ENCODE data around the gene ZNF780A. TPM values are rescaled to one million over a fixed set of nuclear protein-coding genes. Genes with fewer than 3 reads are reported as not detected.
"Not testable (repeated sequence)": the region's sequence is repeated elsewhere in the genome, so short reads cannot be mapped to it uniquely, and the experiment has no call there.

Gene ZNF780A
- total RNA-seq, 2 donors from 2014 or later = 13.8 to 15.0 TPM

- peak overlapping the region; percentile 10 for H3K27ac Mint-ChIP-seq
- no peak overlapping the region for H3K4me3 Mint-ChIP-seq
- ATAC-seq (replicated peaks in 1 of 2) (no peak), DNase-seq (no peak)
- H3K9me3 Mint-ChIP-seq = peaks cover 16 to 19% of the 10 kb centered on the region in 2 donors
- peaks cover 14 to 27% of the 10 kb centered on the region in 2 donors for H3K36me3 Mint-ChIP-seq (ENCODE audit: insufficient read depth in 2 of 2)
- H3K27me3 Mint-ChIP-seq (ENCODE audit: low read depth) = peaks cover 5% of the 10 kb centered on the region
- H3K4me1 Mint-ChIP-seq (ENCODE audit: low read depth) = peaks cover 17% of the 10 kb centered on the region
Measured at GRCh38 chr19:40059624-40060023, 31.1 kb downstream of the ZNF780A start.

- DNase-seq = no peak
- peak overlapping the region; percentile 99 for H3K27ac Mint-ChIP-seq
- peaks cover 11% of the 10 kb centered on the region in 2 donors for H3K9me3 Mint-ChIP-seq
- H3K4me1 Mint-ChIP-seq (ENCODE audit: low read depth) = peaks cover 42% of the 10 kb centered on the region
- no peak for ATAC-seq (replicated peaks in 1 of 2)
- H3K36me3 Mint-ChIP-seq (ENCODE audit: insufficient read depth in 2 of 2) = peaks cover 14 to 28% of the 10 kb centered on the region in 2 donors
- H3K4me3 Mint-ChIP-seq = peak overlapping the region; percentile 98 to 100
- H3K27me3 Mint-ChIP-seq (ENCODE audit: low read depth) = peaks cover 5% of the 10 kb centered on the region
Measured at GRCh38 chr19:40057166-40057565, 33.6 kb downstream of the ZNF780A start.

GRCh38 chr19:40056505-40056904 is 34.2 kb downstream of the ZNF780A start:
- Mint-ChIP-seq H3K27ac (peak overlapping the region; percentile 99), H3K4me1 (ENCODE audit: low read depth) (peaks cover 42% of the 10 kb centered on the region), H3K9me3 (peaks cover 11% of the 10 kb centered on the region in 2 donors), H3K27me3 (ENCODE audit: low read depth) (peaks cover 5% of the 10 kb centered on the region), H3K36me3 (ENCODE audit: insufficient read depth in 2 of 2) (peaks cover 14 to 28% of the 10 kb centered on the region in 2 donors), H3K4me3 (peak overlapping the region; percentile 98 to 100)
- DNase-seq (no peak), ATAC-seq (replicated peaks in 1 of 2) (no peak)

GRCh38 chr19:40055832-40056504 is 34.8 kb downstream of the ZNF780A start, which contains the start of gene ZNF780B:
TSS of gene ZNF780B (minus strand) at chr19:40056231. CDS start at chr19:40050332, 5,899 bp downstream.
- Mint-ChIP-seq H3K9me3 (peaks cover 11% of the 10 kb centered on the region in 2 donors), H3K27ac (peak within 1 kb of the TSS; percentile 99), H3K27me3 (ENCODE audit: low read depth) (peaks cover 5% of the 10 kb centered on the region), H3K4me1 (ENCODE audit: low read depth) (peaks cover 42% of the 10 kb centered on the region), H3K4me3 (peak within 1 kb of the TSS; percentile 98 to 100), H3K36me3 (ENCODE audit: insufficient read depth in 2 of 2) (peaks cover 14 to 28% of the 10 kb centered on the region in 2 donors)
- DNase-seq = peak; percentile 71 to 72
- ATAC-seq (replicated peaks in 1 of 2) = peak; percentile 94 to 95

GRCh38 chr19:40055049-40055448 is 35.7 kb downstream of the ZNF780A start:
- H3K4me1 Mint-ChIP-seq (ENCODE audit: low read depth) = peaks cover 42% of the 10 kb centered on the region
- H3K36me3 Mint-ChIP-seq (ENCODE audit: insufficient read depth in 2 of 2) = peaks cover 18 to 29% of the 10 kb centered on the region in 2 donors
- no peak for ATAC-seq (replicated peaks in 1 of 2)
- peaks cover 11% of the 10 kb centered on the region in 2 donors for H3K9me3 Mint-ChIP-seq
- peak overlapping the region; percentile 98 to 100 for H3K4me3 Mint-ChIP-seq
- H3K27me3 Mint-ChIP-seq (ENCODE audit: low read depth) = peaks cover 5% of the 10 kb centered on the region
- peak overlapping the region; percentile 99 for H3K27ac Mint-ChIP-seq
- no peak for DNase-seq

- ATAC-seq (replicated peaks in 1 of 2) (no peak), DNase-seq (no peak)
- peaks cover 5% of the 10 kb centered on the region for H3K27me3 Mint-ChIP-seq (ENCODE audit: low read depth)
- peaks cover 15 to 27% of the 10 kb centered on the region in 2 donors for H3K36me3 Mint-ChIP-seq (ENCODE audit: insufficient read depth in 2 of 2)
- peak overlapping the region; percentile 98 to 100 for H3K4me3 Mint-ChIP-seq
- H3K27ac Mint-ChIP-seq = no peak overlapping the region
- H3K9me3 Mint-ChIP-seq = peaks cover 7 to 8% of the 10 kb centered on the region in 2 donors
- H3K4me1 Mint-ChIP-seq (ENCODE audit: low read depth) = peaks cover 42% of the 10 kb centered on the region
Measured at GRCh38 chr19:40054632-40055031, 36.1 kb downstream of the ZNF780A start.

- H3K4me3 Mint-ChIP-seq = peak overlapping the region in 1 of 2 donors; percentile 59
- ATAC-seq (replicated peaks in 1 of 2) = no peak
- H3K4me1 Mint-ChIP-seq (ENCODE audit: low read depth) = peaks cover 42% of the 10 kb centered on the region
- H3K36me3 Mint-ChIP-seq (ENCODE audit: insufficient read depth in 2 of 2) = peaks cover 17 to 24% of the 10 kb centered on the region in 2 donors
- H3K27me3 Mint-ChIP-seq (ENCODE audit: low read depth) = no peaks in the 10 kb centered on the region
- no peak for DNase-seq
- H3K9me3 Mint-ChIP-seq = peaks cover 7% of the 10 kb centered on the region in 2 donors
- H3K27ac Mint-ChIP-seq = peak overlapping the region; percentile 22
Measured at GRCh38 chr19:40053491-40053890, 37.3 kb downstream of the ZNF780A start.

- not testable (repeated sequence) for H3K27me3 Mint-ChIP-seq (ENCODE audit: low read depth); H3K27ac Mint-ChIP-seq; ATAC-seq (replicated peaks in 1 of 2); H3K4me1 Mint-ChIP-seq (ENCODE audit: low read depth); DNase-seq; H3K4me3 Mint-ChIP-seq
- Mint-ChIP-seq H3K9me3 (peaks cover 23 to 26% of the 10 kb centered on the region in 2 donors), H3K36me3 (ENCODE audit: insufficient read depth in 2 of 2) (peaks cover 40 to 64% of the 10 kb centered on the region in 2 donors)
Measured at GRCh38 chr19:40041718-40042117, 49.0 kb downstream of the ZNF780A start.

- H3K4me3 Mint-ChIP-seq; DNase-seq; H3K27me3 Mint-ChIP-seq (ENCODE audit: low read depth); H3K4me1 Mint-ChIP-seq (ENCODE audit: low read depth); ATAC-seq (replicated peaks in 1 of 2); H3K27ac Mint-ChIP-seq: not testable (repeated sequence)
- Mint-ChIP-seq H3K36me3 (ENCODE audit: insufficient read depth in 2 of 2) (peaks cover 25 to 51% of the 10 kb centered on the region in 2 donors), H3K9me3 (peaks cover 7 to 29% of the 10 kb centered on the region in 2 donors)
Measured at GRCh38 chr19:40038047-40038446, 52.7 kb downstream of the ZNF780A start.

- no peak overlapping the region for H3K27ac Mint-ChIP-seq
- no peak for ATAC-seq (replicated peaks in 1 of 2)
- no peak for DNase-seq
- H3K4me3 Mint-ChIP-seq = no peak overlapping the region
- H3K4me1 Mint-ChIP-seq (ENCODE audit: low read depth) = no peaks in the 10 kb centered on the region
- H3K9me3 Mint-ChIP-seq = peaks cover 7 to 29% of the 10 kb centered on the region in 2 donors
- H3K27me3 Mint-ChIP-seq (ENCODE audit: low read depth) = no peaks in the 10 kb centered on the region
- peaks cover 28 to 49% of the 10 kb centered on the region in 2 donors for H3K36me3 Mint-ChIP-seq (ENCODE audit: insufficient read depth in 2 of 2)
Measured at GRCh38 chr19:40035996-40036395, 54.7 kb downstream of the ZNF780A start.

GRCh38 chr19:40033989-40034560 is 56.7 kb downstream of the ZNF780A start:
- Mint-ChIP-seq H3K27me3 (ENCODE audit: low read depth) (no peaks in the 10 kb centered on the region), H3K4me3 (no peak overlapping the region), H3K9me3 (peaks cover 11 to 32% of the 10 kb centered on the region in 2 donors), H3K36me3 (ENCODE audit: insufficient read depth in 2 of 2) (peaks cover 26 to 45% of the 10 kb centered on the region in 2 donors), H3K27ac (no peak overlapping the region), H3K4me1 (ENCODE audit: low read depth) (no peaks in the 10 kb centered on the region)
- ATAC-seq (replicated peaks in 1 of 2) (no peak), DNase-seq (no peak)

GRCh38 chr19:40026597-40026970 is 64.2 kb downstream of the ZNF780A start:
- Mint-ChIP-seq H3K27me3 (ENCODE audit: low read depth) (no peaks in the 10 kb centered on the region), H3K4me1 (ENCODE audit: low read depth) (no peaks in the 10 kb centered on the region), H3K36me3 (ENCODE audit: insufficient read depth in 2 of 2) (peaks cover 34 to 42% of the 10 kb centered on the region in 2 donors), H3K4me3 (no peak overlapping the region), H3K9me3 (peaks cover 33 to 40% of the 10 kb centered on the region in 2 donors), H3K27ac (no peak overlapping the region)
- DNase-seq (no peak), ATAC-seq (replicated peaks in 1 of 2) (no peak)

- Mint-ChIP-seq H3K27ac (peak overlapping the region; percentile 54), H3K4me1 (ENCODE audit: low read depth) (no peaks in the 10 kb centered on the region), H3K36me3 (ENCODE audit: insufficient read depth in 2 of 2) (peaks cover 34 to 42% of the 10 kb centered on the region in 2 donors), H3K4me3 (no peak overlapping the region), H3K27me3 (ENCODE audit: low read depth) (no peaks in the 10 kb centered on the region), H3K9me3 (peaks cover 33 to 42% of the 10 kb centered on the region in 2 donors)
- ATAC-seq (replicated peaks in 1 of 2) (no peak), DNase-seq (no peak)
Measured at GRCh38 chr19:40025938-40026596, 64.7 kb downstream of the ZNF780A start.
